ENCODE results near the gene ST6GALNAC5.

DNA sequence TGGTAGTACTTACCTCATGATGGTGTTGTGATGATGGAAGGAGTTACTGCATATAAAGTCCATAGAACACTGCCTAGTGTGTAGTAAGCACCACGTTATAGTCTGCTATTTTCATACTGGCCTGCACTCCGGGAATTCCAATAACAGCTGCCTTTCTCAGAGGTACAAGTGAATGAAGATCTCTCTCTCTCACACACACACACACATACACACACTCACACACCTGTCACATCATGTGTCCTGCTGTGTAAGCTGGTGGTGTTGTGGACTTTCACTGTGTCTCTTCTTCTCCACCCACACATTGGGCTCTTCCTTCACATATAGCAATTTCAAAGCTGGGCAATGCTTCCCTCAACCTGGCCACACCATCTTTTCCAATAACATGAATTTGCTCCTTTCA, 33.4 kb upstream of the ST6GALNAC5 start:
- TF ChIP-seq, protein P1, sequence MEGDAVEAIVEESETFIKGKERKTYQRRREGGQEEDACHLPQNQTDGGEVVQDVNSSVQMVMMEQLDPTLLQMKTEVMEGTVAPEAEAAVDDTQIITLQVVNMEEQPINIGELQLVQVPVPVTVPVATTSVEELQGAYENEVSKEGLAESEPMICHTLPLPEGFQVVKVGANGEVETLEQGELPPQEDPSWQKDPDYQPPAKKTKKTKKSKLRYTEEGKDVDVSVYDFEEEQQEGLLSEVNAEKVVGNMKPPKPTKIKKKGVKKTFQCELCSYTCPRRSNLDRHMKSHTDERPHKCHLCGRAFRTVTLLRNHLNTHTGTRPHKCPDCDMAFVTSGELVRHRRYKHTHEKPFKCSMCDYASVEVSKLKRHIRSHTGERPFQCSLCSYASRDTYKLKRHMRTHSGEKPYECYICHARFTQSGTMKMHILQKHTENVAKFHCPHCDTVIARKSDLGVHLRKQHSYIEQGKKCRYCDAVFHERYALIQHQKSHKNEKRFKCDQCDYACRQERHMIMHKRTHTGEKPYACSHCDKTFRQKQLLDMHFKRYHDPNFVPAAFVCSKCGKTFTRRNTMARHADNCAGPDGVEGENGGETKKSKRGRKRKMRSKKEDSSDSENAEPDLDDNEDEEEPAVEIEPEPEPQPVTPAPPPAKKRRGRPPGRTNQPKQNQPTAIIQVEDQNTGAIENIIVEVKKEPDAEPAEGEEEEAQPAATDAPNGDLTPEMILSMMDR (IDR thresholded peaks at IDR 0.05): no peak
- TF ChIP-seq POLR2A (IDR thresholded peaks at IDR 0.05): no peak
- TF ChIP-seq EP300 (IDR thresholded peaks at IDR 0.05): no peak

Data from ovary (tissue), 3 donors.